HG03025 (cell line): Measurements from ENCODE around the gene SH2B3.
"Not testable (repeated sequence)": the region's sequence is repeated elsewhere in the genome, so short reads cannot be mapped to it uniquely, and the experiment has no call there.

Experiments
- ATAC-seq: cut with Tn5 transposase; IDR thresholded peaks from one replicate; pipeline ENCODE4 v1.9.1; 2021; ENCODE audit warnings: mild to moderate bottlenecking, moderate library complexity; ENCODE audit not compliant: unreplicated experiment, low FRiP score

Gene SH2B3

DNA sequence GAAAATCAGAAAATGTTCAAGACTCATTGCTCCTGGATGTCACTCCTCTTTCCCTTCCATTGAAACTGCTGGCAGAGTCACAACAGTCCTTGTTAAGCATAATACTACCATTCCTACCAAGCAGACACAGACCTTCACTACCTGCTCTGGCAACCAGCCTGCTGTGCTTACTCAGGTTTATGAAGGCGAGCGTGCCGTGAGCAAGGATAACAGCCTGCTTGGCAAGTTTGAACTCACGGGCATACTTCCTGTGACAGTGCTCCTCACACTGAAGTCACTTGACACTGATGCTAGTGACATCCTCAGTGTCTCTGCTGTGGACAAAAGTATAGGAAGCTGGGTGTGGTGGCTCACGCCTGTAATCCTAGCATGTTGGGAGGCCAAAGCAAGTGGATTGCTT, 21.1 kb upstream of the SH2B3 start:
- no peak for ATAC-seq

DNA sequence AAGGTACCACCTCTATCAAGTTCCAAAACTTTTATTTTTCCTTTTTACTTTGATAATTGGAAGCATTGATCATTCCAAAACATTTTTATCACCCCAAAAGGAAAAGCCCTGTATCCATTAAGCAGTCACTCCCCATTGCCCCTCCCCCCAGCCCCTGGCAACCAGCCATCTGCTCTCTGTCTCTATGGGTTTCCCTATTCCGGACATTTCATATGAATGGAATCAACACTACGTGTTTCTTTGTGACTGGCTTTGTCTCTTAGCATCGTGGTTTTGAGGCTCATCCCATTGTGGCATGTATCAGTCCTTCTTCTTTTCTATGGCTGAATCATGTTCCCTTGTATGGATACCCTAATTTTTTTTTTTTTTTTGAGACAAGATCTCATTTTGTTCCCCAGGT, 18.8 kb upstream of the SH2B3 start:
- ATAC-seq: no peak

DNA sequence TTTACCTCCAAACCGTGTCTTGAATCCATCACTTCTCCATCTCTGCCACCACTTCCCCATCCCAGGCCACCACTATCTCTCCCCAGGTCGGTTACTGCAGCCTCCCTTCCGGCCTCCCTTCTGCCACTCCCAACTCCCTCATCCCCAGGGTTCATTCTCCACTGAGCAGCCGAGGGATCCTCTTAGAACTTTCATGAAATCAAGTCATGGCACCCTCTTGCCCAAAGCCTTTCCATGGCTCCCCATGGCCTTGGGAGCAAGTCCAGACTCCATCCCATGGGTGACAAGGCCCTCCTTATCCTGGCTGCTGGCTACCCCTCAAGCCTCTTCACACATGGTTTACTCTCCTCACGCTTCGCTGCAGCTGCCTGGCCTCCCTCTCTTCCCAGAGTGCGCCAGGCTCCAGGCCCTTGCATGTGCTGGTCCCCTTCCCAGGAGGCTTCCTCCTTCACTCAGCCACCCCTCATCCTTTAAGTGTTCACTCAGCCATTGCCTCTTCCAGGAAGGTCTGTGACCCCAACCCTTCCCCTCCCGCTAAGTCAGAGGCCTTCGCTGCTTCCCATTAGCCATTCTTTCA, 17.9 kb upstream of the SH2B3 start:
- no peak for ATAC-seq

DNA sequence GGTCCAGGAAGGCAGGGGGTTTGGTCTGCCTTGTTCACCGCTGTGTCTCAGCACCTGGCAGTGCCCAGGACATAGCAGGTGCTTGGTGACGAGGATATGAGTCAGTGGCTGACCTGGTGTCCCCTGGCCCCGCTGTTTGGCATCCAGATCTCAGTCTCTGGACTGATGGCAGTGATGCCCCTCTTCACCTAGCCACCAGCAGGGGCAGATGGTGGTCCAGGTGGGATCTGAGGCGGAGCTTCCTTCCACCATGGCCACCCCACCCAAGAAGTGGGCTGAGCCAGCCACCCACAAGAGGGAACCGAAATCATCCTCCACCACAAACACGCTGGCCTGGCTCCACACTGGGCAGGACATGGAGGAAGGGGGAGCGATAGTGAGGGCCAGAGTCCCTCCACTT, 16.1 kb upstream of the SH2B3 start:
- no peak for ATAC-seq

DNA sequence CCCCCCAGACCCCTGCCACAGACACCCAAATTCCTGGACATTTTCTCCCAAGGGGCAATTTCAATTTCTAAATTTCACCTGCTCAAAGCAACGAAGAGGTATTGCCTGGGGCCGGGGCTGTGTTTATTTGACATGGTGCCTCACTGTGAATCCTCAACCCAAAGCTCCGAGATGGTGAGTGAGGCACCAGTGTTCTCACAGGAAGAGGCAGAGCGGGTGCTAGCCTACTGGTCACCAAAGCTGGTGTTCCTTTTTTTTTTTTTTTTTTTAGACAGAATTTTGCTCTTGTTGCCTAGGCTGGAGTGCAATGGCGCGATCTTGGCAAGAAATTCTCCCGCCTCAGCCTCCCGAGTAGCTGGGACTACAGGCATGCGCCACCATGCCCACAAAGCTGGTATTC, 14.8 kb upstream of the SH2B3 start:
- no peak for ATAC-seq

DNA sequence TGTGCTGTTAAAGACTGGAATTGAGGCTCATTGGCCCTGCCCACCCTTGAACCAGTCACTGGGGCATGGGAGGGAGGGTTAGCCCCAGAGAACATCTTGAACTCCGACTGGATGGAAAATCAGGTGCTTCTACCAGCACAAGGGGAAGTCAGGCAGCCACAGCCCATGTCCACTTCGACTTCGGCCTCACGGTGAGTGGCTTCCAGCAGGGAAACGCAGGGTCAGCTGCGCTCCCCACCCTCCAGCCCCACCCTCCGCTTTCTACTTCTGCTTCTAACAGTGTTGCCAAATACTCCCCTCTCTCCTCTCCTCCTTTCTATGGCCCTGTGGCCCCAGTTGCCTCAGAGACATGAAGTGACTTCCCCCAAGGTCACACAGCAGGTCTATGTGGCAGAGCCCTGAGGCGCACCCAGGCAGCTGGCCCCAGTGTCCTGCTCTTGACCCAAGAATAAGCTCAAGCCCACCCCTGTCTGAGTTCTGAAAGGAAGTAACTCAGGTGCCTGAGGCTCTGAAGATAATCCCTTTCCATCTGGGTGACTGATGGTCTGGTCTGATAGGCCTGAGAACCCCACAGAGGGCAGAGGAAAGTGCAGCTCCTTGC, 11.9 kb upstream of the SH2B3 start:
- no peak for ATAC-seq

DNA sequence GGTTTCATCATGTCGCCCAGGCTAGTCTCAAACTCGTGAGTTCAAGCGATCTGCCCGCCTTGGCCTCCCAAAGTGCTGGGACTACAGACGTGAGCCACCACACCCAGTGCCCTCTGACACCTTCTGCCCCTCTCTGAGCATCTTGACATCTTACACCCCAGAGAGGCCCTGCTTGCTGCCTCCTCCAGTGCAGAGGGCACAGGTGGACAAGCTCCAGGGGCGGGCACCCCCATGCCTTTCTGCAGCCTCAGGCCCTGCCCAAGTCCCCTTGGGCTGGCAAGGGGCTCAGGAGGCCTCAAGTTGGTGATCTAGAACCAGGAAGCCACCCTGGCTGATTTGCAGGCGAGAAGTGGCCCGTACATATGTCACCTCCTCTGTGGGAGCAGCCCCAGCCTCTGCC, 11.2 kb upstream of the SH2B3 start:
- ATAC-seq: no peak

DNA sequence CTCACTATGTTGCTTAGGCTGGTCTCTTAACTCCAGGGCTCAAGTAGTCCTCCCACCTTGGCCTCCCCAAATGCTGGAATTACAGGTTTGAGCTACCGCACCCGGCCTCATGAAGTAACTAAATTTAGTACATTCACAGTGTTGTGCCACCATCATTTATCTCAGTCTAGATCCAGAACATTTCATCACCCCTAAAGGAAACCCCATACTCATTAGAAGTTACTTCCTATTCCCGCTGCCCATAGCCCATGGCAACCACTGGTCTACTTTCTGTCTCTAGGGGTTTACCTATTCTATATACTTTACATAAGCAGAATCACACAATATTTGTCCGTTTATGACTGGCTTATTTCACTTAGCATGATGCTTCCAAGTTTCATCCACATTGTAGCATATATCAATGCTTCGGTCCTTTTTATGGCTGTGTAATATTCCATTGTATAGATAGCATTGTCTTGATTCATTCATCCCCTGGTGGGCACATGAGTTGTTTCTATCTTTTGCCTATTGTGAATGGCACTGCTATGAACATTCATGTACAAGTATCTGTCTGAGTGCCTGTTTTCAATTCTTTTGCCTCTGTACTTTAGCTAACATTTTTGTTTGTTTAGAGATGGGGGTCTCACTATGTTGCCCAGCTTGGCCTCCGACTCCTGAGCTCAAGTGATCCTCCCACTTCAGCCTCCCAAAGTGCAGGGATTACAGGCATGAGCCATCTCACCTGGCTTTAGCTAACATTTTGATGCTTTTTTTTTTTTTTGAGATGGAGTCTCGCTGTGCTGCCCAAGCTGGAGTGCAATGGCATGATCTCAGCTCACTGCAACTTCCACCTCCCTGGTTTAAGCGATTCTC, 10.2 kb upstream of the SH2B3 start:
- ATAC-seq: no peak

DNA sequence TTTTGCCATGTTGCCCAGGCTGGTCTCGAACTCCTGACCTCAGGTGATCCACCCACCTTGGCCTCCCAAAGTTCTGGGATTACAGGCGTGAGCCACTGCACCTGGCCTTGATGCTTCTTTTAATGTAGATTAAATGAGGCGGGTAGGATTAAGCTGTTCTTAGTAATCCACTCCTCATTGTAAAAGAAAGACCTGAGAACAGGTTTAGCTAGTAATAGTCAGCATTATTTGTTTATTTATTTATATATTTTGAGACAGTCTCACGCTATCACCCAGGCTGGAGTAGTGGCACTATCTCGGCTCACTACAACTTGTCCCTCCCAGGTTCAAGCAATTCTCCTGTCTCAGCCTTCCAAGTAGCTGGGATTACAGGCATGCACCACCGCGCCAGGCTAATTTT, 9.5 kb upstream of the SH2B3 start:
- not testable (repeated sequence) for ATAC-seq

DNA sequence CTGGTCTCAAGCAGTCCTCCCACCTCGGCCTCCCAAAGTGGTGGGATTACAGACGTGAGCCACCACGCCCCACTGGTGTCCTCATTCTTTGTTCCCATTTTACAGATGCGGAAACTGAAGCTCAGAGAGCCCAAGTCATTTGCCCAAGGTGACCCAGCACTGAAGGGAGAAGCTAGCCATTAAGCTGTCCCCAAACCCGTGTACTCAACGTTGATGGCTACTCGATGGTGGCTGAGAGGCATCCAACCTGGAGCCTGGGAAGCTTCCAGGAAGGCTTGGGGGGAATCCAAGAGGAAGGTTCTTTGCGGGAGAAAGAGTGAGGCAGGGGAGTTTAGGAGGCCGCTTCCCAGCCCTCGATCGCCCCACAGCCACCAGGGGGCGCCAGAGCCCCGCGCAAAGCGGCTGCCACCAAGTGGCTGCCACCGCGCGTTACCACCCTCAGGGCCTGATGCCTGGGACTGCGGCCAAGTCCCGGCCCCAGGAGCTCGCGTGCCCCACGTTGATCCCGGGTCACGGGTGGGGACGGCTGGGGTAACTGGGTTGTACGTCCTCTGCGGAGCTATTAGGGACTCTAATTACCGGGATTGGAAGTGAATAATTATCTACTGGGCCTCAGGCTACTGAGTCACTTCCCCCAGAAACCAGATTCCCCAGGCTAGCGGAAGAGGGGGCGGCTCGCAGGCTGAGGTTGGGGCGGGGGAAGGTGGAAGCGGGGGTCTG, 8.8 kb upstream of the SH2B3 start:
- no peak for ATAC-seq

DNA sequence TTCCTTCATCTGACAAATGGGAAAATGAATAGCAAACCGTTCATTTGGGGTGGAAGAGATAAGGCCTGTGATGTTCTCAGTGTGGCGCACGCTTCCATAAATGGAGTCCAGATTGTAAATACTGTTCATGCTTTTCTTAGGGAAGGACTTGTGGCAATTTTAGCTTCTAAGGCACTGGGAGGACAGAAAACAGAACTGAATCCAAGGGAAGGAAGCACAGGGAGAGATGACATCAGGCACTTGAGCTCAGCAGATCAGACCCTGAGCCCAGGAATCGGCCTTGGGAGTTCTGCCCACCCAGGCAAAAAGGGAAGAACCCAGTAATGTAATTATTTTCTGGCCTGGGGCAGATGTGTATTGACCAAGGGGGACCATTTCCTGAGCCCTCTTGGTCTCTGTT, 7.2 kb upstream of the SH2B3 start:
- ATAC-seq: no peak

DNA sequence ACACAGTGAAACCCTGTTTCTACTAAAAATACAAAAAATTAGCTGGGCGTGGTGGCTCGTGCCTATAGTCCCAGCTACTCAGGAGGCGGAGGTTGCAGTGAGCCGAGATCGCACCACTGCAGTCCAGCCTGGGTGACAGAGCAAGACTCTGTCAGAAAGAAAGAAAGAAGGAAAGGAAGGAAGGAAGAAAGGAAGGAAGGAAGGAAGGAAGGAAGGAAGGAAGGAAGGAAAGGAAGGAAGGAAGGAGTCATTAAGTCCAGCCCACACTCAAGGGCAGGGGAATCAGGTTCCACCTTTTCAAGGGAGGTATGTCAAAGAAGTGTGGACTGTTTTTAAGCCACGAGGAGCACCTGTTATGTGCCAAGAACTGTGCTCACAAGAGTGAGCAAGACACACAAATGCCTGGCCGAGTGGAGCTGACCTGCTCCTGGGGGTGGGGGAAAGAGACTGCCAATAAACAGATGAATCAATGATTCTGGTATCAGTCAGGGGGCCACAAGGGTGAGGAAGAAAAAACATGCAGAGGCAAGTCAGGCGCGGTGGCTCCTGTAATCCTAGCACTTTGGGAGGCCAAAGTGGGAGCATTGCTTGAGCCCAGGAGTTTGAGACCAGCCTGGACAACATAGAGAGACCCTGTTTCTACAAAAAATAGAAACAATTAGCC, 5.8 kb upstream of the SH2B3 start:
- not testable (repeated sequence) for ATAC-seq

DNA sequence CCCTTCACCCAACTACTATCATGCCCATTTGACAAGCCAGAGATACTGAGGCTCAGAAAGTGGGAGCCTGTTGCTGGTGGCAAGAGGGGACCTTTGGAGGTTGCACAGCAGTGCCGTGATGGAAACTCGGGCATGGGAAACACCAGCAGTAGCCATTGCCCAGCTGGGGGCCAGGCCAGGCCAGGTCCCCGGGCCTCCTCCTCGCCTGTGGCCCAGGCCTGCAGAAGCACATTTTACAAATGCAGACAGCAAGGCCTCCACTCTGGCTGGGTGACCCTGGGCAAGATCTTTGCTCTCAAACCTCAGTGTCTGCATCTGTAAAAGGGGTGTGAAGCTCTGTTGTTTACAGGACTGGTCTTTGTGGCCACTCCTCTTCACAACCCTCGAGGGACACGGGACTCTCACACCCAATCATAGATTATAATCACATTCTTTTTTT, 4.5 kb upstream of the SH2B3 start:
- no peak for ATAC-seq

DNA sequence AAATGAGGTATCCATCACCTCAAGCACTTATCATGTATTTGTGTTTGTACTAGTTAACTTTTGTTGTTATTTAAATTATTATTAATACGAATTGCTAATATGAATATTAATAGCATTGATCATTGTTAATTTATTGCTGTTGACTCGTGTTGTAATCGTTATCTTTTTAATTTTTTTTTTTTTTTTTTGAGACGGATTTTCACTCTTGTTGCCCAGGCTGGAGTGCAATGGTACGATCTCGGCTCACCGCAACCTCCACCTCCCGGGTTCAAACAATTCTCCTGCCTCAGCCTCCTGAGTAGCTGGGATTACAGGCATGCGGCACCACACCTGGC, 3.3 kb upstream of the SH2B3 start:
- ATAC-seq: not testable (repeated sequence)

DNA sequence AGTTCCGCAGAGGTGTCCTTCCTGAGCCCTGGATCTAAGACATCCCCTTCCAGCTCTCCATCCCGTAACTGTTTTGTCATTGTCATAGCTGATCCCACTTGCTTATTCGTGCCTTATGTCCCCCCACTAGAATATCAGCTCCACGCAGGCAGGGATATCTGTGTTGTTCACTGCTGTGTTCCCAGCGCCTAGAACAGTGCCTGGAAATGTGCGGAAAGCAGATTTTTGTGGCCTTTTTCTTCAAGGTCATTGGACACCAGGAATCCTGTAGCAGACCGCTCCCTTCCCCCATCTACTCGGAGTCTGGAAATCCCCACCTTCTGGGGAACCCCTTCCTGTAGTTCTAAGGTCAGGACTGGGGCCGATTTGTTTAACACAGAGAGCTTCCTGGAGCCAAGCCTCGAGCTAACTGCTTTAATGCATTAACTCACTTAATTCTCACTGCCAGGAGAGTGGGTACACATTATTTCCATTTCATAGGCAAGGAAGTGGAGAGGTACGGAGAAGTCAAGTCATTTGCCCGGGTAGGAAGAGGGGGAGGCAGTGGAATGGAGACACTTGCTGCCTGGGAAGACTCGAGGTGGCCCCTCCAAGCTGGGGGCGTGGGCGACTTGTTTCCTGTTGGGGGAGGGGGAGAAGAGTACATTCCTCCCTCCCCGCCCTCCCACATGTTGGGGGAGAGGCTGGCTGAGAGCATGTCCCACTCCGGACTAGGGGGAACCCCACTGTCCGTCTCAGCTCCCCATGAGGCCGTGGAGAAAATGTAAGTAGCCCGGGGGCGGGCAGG, 1.2 kb upstream of the SH2B3 start:
- no peak for ATAC-seq

DNA sequence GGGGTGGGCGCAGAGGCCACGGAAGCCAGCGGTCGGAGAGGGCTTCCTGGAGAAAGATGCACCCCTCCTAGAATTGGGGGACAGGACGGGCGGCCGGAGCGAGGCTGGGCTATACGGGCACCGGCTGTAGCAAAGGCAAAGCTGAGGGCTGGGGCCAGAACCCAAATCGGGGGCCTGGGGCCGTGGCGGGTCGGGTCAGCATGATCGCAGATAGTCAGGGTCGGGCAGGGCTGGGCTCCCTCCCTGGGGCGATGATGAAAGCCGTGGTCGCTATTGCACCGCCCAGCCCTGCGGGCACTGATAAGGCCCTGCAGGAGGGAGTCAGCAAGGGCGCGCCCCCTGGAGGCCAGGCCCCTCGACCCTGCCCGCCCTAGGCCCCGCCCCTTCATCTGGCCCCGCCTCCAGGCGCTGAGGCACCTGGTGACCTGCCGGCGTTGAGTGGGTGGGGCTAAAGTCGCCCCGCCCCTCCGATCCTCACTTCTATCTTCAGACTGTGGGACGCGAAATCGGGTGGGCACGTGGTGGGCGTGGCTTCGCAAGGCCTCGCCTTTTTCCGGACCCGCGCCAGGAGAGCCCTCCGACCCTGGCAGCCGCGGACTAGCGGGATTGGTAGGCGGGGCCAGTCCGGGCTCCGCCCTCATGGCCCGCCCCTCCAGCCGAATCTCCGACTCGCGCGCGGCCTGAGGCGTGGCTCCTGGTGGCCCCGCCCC, 419 bp upstream of the SH2B3 start:
- peak; percentile 63 for ATAC-seq

DNA sequence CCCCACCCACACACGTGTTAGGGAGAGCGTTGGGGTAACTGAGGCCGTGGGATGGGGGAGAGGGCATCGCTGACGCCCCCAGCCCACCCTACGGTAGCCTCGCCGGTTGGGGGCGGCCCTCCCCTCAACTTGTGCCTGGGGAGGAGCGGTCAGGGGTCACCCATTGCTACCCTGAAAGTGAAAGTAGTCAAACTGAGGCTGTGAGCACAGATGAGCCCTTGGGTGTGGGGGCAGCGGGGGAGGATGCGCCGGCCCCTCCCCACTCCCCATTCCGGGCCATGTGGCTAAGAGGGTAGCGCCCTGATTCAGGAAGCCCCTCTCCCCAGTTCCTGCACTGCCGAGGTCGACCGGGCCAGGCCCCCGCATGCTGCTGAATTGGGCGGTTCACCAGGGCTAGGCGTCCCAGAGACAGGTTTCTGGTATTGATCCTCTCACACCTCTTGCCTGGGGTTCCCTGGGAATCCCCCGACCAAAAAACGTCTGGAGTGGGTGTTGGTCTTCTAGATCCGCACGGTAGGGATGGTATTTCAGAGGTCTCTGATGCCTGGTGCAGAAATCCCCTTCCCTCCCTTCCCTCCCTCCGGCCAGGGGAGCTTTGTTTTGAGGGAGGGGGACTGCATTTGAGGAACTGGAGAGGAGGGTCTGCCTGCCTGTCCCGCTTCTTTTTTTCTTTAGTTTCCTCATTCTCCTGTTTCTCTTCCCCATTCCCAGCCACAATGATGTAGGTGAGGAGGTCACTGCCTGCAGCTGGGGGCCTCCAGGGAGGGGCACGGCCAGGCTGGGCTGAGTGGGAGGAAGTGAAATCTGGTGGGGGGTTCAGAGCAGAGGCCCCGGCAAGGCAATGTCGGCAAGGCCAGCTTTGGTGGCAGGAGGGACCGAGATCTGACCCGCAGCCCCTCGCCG, 1.0 kb downstream of the SH2B3 start:
- ATAC-seq: no peak

DNA sequence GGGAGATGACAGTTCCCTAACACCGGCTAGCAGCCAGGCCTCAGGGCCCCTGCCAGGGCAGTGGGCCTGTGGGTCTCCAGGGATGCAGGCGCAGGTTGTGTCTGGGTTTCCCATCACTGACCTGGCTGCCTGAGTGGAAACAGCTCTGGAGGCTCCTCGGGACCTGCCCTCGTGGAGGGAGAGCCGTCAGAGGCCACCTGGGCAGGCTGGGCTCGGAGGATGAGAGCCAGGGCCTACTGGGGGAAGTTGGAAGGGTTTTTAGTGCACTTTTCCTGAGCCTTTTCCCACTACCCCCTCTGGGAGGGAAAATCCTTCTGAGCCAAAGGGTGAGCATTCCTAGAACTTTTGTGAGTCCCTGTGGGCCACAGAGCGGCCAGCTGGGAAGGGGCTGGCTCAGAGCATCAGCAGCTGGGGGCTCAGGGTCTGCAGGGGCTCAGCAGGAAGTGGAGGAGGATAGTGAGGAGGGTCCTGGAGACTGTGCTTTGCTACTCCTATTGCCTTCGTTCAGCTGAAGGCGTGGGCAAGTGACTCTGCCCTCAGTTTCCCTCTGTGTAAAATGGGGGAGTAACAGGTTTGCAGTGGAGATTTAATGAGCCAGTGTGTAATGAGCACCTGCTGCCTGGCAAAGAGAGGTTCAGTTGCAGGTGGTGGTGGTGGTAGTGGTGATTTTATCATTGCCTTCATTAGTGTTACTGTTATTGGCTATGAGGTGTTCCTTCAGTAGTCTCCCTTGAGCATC, 1.8 kb downstream of the SH2B3 start:
- no peak for ATAC-seq
